Naive B cell (primary cell): ENCODE results near the gene PTGDR2. TPM values are rescaled to one million over a fixed set of nuclear protein-coding genes. Genes with fewer than 3 reads are reported as not detected.
A peak's percentile ranks its signal among the peaks of the same experiment; 100 is the strongest.

ENCODE experiments used
- ATAC-seq, 2 donors: fragments of 150-1000 bp; cut with Tn5 transposase; 2 replicates each; pipeline ENCODE4 v1.10.0; 2021; ENCODE audit warnings: low read depth in 2 of 2, mild to moderate bottlenecking in 2 of 2, moderate library complexity in 2 of 2
- DNase-seq: peaks from one replicate; pipeline ENCODE4 v3.0.0; 2022
- H3K27ac Mint-ChIP-seq, 6 donors: one replicate each; pipeline ENCODE4 v1.8.0; 2020 to 2022; ENCODE audit warnings: mild to moderate bottlenecking in 6 of 6, mixed read lengths in 6 of 6, moderate library complexity in 5 of 6, inconsistent platforms in 2 of 6
- H3K27me3 Mint-ChIP-seq, 3 donors: one replicate each; pipeline ENCODE4 v1.8.0; 2021 to 2022; ENCODE audit warnings: mixed read lengths in 3 of 3, mild to moderate bottlenecking in 1 of 3
- H3K36me3 Mint-ChIP-seq, 2 donors: one replicate each; pipeline ENCODE4 v1.8.0; 2020 to 2022; ENCODE audit warnings: mixed read lengths in 2 of 2, inconsistent platforms in 1 of 2, mild to moderate bottlenecking in 1 of 2
- H3K4me1 Mint-ChIP-seq, 3 donors: one replicate each; pipeline ENCODE4 v1.8.0; 2020 to 2022; ENCODE audit warnings: mixed read lengths in 3 of 3, inconsistent platforms in 1 of 3, mild to moderate bottlenecking in 1 of 3, moderate library complexity in 1 of 3
- H3K4me3 Mint-ChIP-seq, 8 donors: one replicate each; pipeline ENCODE4 v1.8.0; 2020 to 2022; ENCODE audit warnings: mild to moderate bottlenecking in 8 of 8, mixed read lengths in 8 of 8, moderate library complexity in 8 of 8, inconsistent platforms in 2 of 8
- H3K9me3 Mint-ChIP-seq, 7 donors: one replicate each; pipeline ENCODE4 v1.8.0; 2020 to 2022; ENCODE audit warnings: mixed read lengths in 7 of 7, mild to moderate bottlenecking in 5 of 7, inconsistent platforms in 2 of 7, moderate library complexity in 1 of 7
- polyA plus RNA-seq, 6 donors: library from polyadenylated mRNA; unstranded; fragments of 300-500 nt; fragmentation: Illumina TruSeq; gene quantifications; one replicate each; pipeline ENCODE4 v1.2.3, GENCODE V29; 2021; ENCODE audit warnings: low read depth in 6 of 6

The PTGDR2 gene
- polyA plus RNA-seq, 6 donors from 2014 or later = not detected

DNA sequence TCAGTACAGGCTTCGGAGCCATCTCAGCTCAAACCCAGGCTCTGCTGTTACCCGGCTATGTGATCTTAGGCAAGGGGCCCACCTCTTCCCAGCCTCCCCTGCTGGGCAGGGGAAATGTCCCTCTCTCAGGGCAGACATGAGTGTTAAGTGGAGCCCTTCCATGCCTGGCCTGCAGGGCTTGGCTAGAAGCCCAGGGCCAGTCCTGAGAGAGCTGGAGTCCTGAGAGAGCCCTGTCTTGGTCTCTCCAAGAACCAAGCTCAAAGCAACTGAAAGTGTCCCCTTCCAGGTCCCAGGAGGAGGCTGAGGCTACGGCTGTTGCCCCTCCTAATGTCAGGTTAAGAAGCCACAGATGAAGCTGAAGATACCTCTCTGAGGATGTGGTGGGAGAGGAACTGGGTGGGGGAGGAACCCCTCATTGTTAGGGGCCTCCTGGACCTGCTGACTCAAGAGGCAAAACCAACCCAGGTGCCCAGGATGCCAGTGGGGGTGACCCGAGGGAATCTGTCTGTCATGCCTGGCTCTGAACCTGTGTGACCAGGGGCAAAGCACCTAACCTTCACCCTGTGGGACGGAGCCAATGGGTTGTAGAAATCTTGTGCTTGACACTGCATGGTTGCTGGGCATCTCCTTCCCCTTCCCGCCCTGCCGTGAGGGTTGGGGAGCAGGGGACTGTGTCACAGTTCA, 15.8 kb upstream of the PTGDR2 start:
- DNase-seq (no peak), ATAC-seq (no peak)
- Mint-ChIP-seq H3K36me3 (no peaks in the 10 kb centered on the region), H3K27ac (peak overlapping the region in 2 of 6 donors; percentile 18 to 62), H3K9me3 (no peaks in the 10 kb centered on the region), H3K4me3 (peak overlapping the region in 1 of 8 donors; percentile 9), H3K4me1 (peaks cover 0 to 3% (median 0%) of the 10 kb centered on the region in 3 donors), H3K27me3 (peaks cover 0 to 10% (median 7%) of the 10 kb centered on the region in 3 donors)

DNA sequence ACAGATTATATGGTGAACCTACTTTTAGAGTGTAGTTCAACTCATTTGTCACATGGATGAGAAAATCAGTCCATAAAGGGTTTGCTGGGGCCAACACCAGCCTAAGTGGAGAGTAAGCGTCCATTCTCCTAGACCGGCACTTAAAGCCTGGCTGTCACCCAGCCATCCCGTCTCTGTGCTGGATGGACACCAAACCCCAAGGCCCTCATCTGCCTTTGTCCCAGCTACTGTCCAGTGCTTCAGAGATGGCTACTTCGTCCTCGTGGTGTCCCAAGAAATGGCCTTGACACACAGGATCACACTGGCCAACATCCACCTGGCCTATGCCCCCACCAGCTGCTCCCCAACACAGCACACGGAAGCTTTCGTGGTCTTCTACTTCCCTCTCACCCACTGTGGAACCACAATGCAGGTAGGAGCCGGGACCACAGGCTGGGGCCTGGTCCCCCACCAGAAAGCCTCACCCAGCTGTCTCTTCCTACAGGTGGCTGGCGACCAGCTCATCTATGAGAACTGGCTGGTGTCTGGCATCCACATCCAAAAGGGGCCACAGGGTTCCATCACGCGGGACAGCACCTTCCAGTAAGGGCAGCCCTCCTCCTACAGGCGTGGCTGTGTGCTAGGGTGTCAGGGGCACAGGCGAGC, 15.1 kb upstream of the PTGDR2 start:
- DNase-seq (no peak), ATAC-seq (no peak)
- peaks cover 0 to 3% (median 0%) of the 10 kb centered on the region in 3 donors for H3K4me1 Mint-ChIP-seq
- no peaks in the 10 kb centered on the region for H3K9me3 Mint-ChIP-seq
- H3K4me3 Mint-ChIP-seq = no peak overlapping the region
- H3K27ac Mint-ChIP-seq = peak overlapping the region in 1 of 6 donors; percentile 62
- peaks cover 0 to 10% (median 7%) of the 10 kb centered on the region in 3 donors for H3K27me3 Mint-ChIP-seq
- no peaks in the 10 kb centered on the region for H3K36me3 Mint-ChIP-seq

DNA sequence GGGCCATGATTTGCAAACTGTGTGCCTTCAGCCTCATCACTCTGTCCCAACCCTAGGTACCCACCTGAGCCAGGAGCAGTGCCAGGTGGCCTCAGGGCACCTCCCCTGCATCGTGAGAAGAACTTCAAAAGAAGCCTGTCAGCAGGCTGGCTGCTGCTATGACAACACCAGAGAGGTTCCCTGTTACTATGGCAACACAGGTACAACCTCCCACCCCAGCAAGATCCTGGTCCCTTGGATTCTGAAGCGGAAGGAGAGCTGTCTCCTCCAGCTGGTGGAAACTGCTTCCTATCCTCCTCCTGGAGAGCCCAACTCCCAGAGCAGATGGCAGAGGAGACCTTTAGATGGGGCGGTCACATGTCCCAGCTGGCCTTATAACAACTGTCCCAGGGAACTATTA, 14.5 kb upstream of the PTGDR2 start:
- DNase-seq (no peak), ATAC-seq (no peak)
- H3K27ac Mint-ChIP-seq = no peak overlapping the region
- peaks cover 0 to 10% (median 7%) of the 10 kb centered on the region in 3 donors for H3K27me3 Mint-ChIP-seq
- no peaks in the 10 kb centered on the region for H3K9me3 Mint-ChIP-seq
- H3K4me3 Mint-ChIP-seq = no peak overlapping the region
- H3K36me3 Mint-ChIP-seq = no peaks in the 10 kb centered on the region
- peaks cover 0 to 3% (median 0%) of the 10 kb centered on the region in 3 donors for H3K4me1 Mint-ChIP-seq

DNA sequence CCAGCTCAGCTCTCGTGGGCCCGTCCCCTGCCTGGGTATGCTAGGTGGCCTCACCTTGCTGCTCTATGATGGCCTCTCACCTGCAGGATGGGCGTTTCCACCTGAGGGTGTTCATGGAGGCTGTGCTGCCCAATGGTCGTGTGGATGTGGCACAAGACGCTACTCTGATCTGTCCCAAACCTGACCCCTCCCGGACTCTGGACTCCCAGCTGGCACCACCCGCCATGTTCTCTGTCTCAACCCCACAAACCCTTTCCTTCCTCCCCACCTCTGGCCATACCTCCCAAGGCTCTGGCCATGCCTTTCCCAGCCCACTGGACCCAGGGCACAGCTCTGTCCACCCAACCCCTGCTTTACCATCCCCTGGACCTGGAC, 13.7 kb upstream of the PTGDR2 start:
- H3K27ac Mint-ChIP-seq = peak overlapping the region in 2 of 6 donors; percentile 69 to 77
- H3K36me3 Mint-ChIP-seq = no peaks in the 10 kb centered on the region
- peaks cover 0 to 10% (median 7%) of the 10 kb centered on the region in 3 donors for H3K27me3 Mint-ChIP-seq
- no peak overlapping the region for H3K4me3 Mint-ChIP-seq
- no peak for ATAC-seq
- no peaks in the 10 kb centered on the region for H3K9me3 Mint-ChIP-seq
- DNase-seq = no peak
- peaks cover 0 to 3% (median 0%) of the 10 kb centered on the region in 3 donors for H3K4me1 Mint-ChIP-seq

DNA sequence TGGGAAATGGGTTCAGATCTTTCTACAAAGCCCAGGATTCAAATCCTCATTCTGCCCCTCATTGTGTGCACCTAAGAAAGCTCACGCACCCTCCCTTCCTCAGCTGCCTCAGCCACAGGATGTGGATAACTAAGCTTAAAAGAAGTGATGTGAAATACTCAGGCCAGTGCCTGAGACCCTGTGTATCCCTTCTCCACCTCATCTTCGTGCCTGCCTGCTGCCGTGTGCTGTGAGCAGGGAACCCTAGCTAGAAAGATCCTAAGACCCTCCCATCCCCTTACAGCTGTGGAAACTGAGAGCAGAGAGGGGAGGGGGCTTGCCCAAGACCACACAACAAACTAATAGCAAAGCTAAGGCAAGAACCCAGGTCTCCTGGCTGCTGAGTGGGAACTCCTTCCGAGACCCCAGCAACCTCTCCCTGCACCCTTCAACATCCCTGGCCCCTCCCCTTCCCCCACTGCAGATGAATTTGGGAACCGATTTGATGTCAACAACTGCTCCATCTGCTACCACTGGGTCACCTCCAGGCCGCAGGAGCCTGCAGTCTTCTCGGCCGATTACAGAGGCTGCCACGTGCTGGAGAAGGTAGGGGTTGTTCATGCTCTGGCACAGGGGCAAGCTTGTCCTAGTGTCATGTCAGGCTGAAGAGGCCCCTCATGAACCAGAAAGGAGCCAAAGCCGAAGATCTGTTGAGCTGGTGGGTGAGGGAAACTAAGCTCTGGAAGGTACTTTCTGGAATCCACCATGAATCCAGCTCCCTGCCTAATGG, 13.1 kb upstream of the PTGDR2 start:
- no peak overlapping the region for H3K4me3 Mint-ChIP-seq
- no peak for ATAC-seq
- H3K36me3 Mint-ChIP-seq = no peaks in the 10 kb centered on the region
- H3K27ac Mint-ChIP-seq = no peak overlapping the region
- no peak for DNase-seq
- no peaks in the 10 kb centered on the region for H3K9me3 Mint-ChIP-seq
- peaks cover 0 to 10% (median 7%) of the 10 kb centered on the region in 3 donors for H3K27me3 Mint-ChIP-seq
- H3K4me1 Mint-ChIP-seq = peaks cover 0 to 3% (median 0%) of the 10 kb centered on the region in 3 donors

DNA sequence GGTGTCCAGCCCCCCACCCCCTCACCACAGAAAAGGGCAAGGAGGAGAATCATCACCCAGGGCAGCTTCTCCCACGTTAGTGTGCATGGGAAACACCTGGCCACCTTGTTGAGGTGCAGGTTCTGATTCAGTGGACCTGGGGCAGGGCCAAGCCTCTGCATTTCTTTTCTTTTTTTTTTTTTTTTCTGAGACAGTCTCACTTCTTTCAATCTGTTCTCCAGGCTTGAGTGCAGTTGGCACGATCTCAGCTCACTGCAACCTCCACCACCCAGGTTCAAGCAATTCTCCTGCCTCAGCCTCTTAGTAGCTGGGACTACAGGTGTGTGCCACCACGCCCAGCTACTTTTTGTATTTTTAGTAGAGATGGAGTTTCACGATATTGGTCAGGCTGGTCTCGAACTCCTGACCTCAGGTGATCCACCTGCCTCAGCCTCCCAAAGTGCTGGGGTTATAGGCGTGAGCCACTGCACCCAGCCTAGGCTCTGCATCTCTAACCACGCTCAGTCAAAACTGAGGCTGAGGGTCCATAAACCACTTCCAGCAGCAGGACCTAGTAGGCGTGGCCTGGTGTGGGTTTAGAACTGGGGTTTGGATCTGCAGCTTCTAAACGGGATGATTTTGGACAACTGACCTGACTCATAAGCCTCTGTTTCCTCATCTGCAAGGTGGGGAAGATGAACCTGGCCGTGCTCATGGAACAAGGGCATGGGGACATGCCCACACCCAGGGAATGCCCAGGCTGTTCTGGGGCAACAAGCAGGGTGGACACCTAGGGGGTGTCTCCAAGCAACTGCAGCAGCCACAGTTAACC, 12.3 kb upstream of the PTGDR2 start:
- no peak overlapping the region for H3K27ac Mint-ChIP-seq
- H3K9me3 Mint-ChIP-seq = no peaks in the 10 kb centered on the region
- peaks cover 0 to 1% (median 0%) of the 10 kb centered on the region in 3 donors for H3K4me1 Mint-ChIP-seq
- H3K4me3 Mint-ChIP-seq = no peak overlapping the region
- no peaks in the 10 kb centered on the region for H3K36me3 Mint-ChIP-seq
- no peak for DNase-seq
- peaks cover 0 to 10% (median 7%) of the 10 kb centered on the region in 3 donors for H3K27me3 Mint-ChIP-seq
- no peak for ATAC-seq

DNA sequence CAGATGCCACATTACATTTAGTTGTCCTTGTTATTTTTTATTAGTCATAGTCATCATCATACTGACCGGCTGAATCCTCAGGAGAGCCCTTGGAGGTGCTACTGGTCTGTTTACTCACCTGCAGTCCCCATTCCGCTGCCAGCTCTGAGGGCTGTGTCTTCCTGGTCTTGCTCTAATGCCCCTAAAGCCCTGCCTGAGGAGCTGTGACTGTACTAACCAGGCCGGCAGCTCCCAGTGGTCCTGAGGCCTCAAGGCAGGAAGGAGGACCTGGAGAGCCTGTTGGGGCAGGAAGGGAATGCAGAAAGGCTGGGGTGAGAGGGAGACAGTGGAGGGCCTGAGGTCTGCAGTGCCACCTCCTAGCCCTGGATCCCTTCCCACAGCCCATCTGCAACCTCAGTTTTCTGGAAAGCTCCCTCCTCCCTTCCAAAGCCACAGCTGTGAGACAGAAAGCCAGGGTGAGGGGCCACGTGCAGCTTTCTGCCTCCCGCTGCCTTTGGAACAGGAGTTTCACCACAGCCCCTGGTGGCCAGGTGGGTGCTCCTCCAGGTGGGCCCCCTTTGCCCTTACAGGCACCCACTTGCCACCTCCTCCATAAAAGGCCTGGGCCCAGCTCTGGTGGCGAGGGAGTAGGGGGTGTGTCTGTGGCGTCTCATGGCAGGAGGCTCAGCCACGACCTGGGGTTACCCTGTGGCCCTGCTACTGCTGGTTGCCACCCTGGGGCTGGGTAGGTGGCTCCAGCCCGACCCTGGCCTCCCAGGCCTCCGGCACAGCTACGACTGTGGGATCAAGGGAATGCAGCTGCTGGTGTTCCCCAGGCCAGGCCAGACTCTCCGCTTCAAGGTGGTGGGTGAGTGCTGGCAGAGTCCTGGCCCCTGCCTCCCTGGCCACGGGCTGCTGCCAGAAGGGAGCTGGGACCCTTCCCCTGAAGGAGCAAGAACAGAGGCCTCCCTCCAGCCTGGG, 11.4 kb upstream of the PTGDR2 start, which contains the start of gene ZP1:
TSS of gene ZP1 (plus strand) at position 632 of the 960 bp plus-strand sequence. CDS start at position 652, 20 bp downstream.
- Mint-ChIP-seq H3K36me3 (no peaks in the 10 kb centered on the region), H3K4me3 (no peak within 1 kb of the TSS), H3K27me3 (peaks cover 0 to 15% (median 7%) of the 10 kb centered on the region in 3 donors), H3K4me1 (no peaks in the 10 kb centered on the region), H3K27ac (no peak within 1 kb of the TSS), H3K9me3 (no peaks in the 10 kb centered on the region)
- ATAC-seq (no peak), DNase-seq (no peak)

DNA sequence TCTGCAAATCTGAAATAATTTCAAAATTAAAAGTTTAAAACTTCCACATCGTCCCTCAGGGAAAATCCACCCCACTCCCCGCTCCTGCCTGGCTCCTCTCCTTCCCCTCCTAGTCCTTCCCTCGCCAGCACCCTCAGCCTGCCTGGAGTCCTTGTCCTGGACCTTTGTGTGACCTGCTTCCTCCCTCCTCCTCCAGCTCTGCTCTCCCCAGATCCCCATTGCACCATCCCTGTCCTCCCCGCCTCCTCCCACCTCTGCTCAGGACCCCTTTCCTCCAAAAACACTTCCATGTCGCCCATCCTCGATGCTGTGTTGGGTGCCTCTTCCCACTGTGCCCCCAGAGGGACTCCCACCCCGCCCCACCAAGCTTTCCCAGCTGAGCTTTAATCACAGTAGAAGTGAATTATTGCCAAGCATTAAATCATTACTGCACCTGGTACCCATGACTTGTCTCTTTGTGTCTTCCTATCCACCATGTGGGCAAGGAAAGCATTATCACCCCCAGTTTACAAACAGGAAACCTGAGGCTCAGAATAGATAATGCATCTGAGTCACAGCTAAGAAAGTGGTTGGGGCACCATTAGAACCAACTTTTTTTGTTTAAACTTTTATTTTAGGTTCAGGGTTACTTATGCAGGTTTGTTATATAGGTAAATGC, 9.2 kb upstream of the PTGDR2 start:
- ATAC-seq (no peak), DNase-seq (no peak)
- no peaks in the 10 kb centered on the region for H3K4me1 Mint-ChIP-seq
- no peaks in the 10 kb centered on the region for H3K36me3 Mint-ChIP-seq
- H3K9me3 Mint-ChIP-seq = no peaks in the 10 kb centered on the region
- H3K4me3 Mint-ChIP-seq = no peak overlapping the region
- H3K27ac Mint-ChIP-seq = no peak overlapping the region
- H3K27me3 Mint-ChIP-seq = peaks cover 0 to 11% (median 7%) of the 10 kb centered on the region in 3 donors

DNA sequence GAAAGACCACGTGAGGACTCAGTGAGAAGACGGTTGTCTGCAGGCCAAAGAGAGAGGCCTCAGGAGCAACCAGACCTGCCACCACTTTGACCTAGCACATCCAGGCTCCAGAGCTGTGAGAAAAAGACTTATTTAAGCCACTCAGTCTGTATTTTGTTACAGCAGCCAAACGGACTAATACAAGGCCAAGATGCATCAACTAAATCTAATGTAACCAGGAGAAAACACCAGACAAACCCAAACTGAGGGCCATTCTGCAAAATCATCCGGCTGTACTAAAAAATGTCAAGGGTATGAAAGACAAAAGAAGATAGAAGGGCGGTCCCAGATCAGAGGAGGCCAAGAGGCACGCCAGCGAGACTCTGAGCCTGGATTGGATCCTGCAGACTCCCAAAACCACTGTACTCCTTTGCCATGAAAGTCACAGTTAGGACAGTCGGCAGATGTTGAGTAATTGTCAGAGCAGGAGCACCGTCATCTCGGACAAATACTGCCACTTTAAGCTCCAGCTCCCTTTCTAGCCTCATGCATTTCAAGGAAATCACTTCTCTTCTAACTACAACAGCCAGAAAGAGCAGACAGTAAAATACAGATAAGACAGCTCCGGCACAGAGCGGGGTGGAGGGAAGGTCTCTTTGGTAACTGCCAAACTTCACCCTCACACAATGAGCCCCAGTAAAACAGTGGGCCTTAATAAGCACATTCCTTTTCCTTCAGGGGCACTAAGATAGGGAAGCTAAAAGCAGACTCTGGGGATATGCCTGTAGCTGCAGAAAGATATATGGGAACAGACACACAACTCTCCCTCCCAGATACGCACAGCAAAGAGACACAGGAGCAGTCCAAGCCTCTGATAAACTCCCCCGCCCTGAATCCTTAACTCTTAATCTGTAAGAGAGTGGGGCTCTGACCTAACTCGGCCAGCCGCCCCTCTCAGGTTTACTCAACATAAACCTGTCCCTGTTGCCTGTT, 8.1 kb upstream of the PTGDR2 start:
- peaks cover 0 to 2% (median 0%) of the 10 kb centered on the region in 7 donors for H3K9me3 Mint-ChIP-seq
- no peak for ATAC-seq
- peaks cover 4 to 6% (median 5%) of the 10 kb centered on the region in 3 donors for H3K4me1 Mint-ChIP-seq
- H3K27me3 Mint-ChIP-seq = peaks cover 0 to 5% (median 0%) of the 10 kb centered on the region in 3 donors
- H3K4me3 Mint-ChIP-seq = no peak overlapping the region
- no peak for DNase-seq
- H3K27ac Mint-ChIP-seq = peak overlapping the region in 1 of 6 donors; percentile 8
- no peaks in the 10 kb centered on the region for H3K36me3 Mint-ChIP-seq

DNA sequence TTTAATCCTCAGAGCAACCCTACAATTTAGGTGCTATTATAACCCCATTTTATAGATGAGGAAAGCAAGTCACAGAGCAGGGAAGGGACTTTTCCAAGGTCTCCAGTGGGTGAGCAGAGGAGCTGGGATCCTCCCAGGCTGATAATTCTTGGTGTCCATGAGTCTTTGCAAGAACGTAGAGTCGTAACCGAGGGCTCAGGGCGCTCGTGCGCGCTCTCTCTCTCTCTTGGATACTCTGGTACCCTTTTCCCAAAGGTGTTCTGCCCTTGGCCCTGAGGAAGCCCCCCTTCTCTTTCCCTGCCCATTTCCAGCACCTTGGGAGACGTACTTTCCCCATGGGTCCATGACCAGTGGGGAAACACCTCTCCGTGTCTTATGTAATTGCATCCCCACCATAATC, 6.4 kb upstream of the PTGDR2 start:
- no peak for DNase-seq
- Mint-ChIP-seq H3K9me3 (peaks cover 0 to 2% (median 0%) of the 10 kb centered on the region in 7 donors), H3K36me3 (no peaks in the 10 kb centered on the region), H3K27ac (no peak overlapping the region), H3K4me1 (peaks cover 8 to 16% (median 13%) of the 10 kb centered on the region in 3 donors), H3K4me3 (no peak overlapping the region), H3K27me3 (peaks cover 0 to 5% (median 0%) of the 10 kb centered on the region in 3 donors)
- no peak for ATAC-seq

DNA sequence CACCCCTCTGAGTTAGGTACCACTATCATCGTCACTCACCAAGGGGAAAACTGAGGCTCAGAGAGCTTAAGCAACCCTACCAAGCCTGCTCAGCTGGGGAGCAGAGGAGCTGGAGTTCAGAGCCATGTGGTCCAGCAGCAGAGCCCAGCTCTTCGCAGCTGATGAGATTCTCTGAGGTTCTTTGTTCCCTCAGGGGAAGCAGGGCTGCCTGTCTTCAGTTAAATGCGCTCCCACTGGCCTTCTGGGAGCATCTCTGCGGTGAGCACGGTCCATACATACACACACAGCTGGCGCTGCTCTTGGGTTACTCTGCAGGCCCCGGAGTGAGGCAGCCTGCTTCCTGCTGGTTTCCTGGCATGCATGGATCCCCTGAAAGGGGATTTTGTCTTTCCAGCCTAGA, 5.2 kb upstream of the PTGDR2 start:
- Mint-ChIP-seq H3K27me3 (peaks cover 0 to 5% (median 1%) of the 10 kb centered on the region in 3 donors), H3K36me3 (no peaks in the 10 kb centered on the region), H3K27ac (no peak overlapping the region), H3K9me3 (peaks cover 0 to 2% (median 0%) of the 10 kb centered on the region in 7 donors), H3K4me3 (no peak overlapping the region), H3K4me1 (peaks cover 9 to 17% (median 13%) of the 10 kb centered on the region in 3 donors)
- DNase-seq (no peak), ATAC-seq (no peak)
